Measurements from ENCODE around the gene HMGB1.

DNA sequence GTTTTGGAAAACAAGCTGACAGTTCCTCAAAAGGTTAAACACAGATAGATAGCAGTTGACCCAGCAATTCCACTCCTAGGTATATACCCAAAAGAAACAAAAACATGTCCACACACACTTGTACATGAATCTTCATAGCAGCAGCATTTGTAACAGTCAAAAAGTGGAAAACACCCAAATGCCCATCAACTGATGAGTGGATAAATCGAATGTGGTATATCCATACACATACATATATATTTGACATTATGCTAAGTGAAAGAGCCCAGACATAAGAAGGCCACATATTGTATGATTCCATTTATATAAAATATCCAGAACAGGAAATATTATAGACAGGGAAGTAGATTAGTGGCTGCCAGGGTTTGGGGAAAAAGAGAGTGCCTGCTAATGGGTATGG is 7.9 kb upstream of the HMGB1 start:
- TF ChIP-seq POLR2A (IDR thresholded peaks at IDR 0.05; ENCODE audit: low read length) (no peak), GATA1 (IDR thresholded peaks at IDR 0.05; ENCODE audit: low read depth, low read length) (no peak)

Data from erythroblast (primary cell).